Testis (tissue), 2 donors: ENCODE results near the gene FBN2.

Experiments used
- CTCF ChIP-seq, 3 experiments: fragments of 450-650 bp in 2 of 3; fragments of 200-600 bp in 1 of 3; sonication (generic) in 1 of 3; IDR thresholded peaks; one replicate each; pipeline ENCODE4 v1.5.1; 2016 to 2019; ENCODE audit warnings: antibody characterized with exemption in 3 of 3, mild to moderate bottlenecking in 2 of 3, moderate library complexity in 1 of 3
- POLR2A ChIP-seq: fragments of 450-650 bp; IDR thresholded peaks from one replicate; pipeline ENCODE4 v1.6.1; 2017; ENCODE audit warnings: antibody characterized with exemption, mild to moderate bottlenecking, moderate library complexity

GRCh38 chr5:128579093-128579492, 41.0 kb upstream of the FBN2 start:
- TF ChIP-seq CTCF (IDR thresholded peaks at IDR 0.05) (no peak), POLR2A (no peak)
